HG03196 (cell line): ENCODE results near the gene NINJ2.
"Not testable (repeated sequence)": the region's sequence is repeated elsewhere in the genome, so short reads cannot be mapped to it uniquely, and the experiment has no call there.

Source experiments
- ATAC-seq: cut with Tn5 transposase; IDR thresholded peaks from one replicate; pipeline ENCODE4 v1.9.1; 2021; ENCODE audit not compliant: unreplicated experiment

The NINJ2 gene

GRCh38 chr12:588024-588322 is 75.3 kb downstream of the NINJ2 start:
- no peak for ATAC-seq

- ATAC-seq: no peak
Measured at GRCh38 chr12:587132-588023, 75.9 kb downstream of the NINJ2 start.

DNA sequence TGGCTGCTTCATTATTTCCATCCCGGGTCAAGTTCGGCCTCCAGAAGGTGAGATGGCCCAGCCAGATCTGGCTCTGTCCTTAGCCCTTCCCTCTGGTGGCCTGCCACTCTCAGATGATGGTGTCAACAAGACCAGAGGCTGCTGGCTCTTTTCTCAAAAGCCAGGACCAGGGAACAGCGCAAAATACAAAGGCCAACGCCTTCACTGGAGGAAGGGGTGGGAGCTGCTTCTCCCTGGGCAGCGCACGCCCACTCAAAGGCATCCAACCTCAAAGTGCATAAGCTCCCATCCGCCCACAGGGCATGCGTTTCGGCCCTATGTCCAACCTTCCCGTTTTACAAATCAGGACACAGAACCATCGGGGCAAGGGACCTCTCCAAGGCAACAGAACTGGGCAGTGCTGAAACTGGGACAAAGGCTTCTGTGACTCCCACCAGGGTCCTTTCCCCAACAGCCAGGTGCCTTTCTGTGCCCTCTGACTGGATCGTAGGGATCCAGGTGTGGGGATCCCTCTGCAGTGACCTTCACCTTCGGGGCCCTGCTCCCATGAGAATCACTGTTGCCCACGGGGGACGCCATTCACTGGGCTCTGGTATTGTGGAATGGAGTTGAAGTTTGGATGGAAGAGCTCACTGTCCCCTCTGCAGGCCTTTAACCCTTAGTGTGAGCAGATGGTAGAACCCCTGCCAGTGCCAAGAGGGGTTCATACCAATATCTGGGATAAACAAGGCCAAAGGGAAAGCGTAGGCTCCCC is 76.8 kb downstream of the NINJ2 start:
- ATAC-seq: no peak

DNA sequence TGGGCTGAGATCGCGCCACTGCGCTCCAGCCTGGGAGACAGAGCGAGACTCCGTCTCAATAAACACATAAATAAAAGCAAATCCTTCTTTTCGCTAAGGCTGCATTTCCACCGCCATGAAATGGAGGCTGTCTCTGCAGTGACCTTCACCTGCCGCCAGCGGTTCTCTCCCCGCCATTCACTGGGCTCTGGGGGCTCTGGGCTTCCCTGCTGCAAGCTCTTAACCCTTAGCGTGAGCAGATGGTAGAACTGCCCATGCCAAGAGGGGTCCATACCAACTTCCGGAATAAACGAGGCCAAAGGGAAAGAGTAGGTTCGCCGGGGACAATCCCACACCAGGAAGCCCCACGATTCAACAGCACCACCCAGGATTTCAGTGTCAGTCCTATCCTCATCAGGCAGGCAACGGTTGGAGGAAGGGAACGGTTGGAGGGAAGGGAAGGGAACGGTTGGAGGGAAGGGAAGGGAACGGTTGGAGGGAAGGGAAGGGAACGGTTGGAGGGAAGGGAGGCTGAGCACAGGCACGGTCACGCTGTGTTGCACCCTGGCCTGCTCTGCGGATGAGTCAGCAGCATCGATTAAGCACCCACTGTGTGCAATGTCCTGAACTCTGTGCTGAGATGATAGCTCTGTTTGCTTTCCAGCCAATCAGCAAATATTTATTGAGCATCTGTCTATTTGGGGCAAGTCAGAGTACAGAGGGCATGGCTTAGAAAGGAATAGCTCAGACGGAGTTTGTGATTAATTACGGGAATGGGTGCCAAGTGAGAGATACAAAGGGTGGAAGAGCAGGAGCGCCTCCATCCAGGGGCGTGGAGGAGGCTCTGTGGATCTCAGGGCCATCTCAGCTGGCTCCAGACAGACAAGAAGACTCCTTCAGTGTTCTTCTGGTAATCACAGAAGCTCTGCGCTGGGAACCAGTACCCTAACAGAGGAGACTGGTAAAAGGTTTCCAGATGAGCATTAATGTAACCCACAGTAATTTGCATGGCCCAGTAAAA is 77.9 kb downstream of the NINJ2 start:
- no peak for ATAC-seq

DNA sequence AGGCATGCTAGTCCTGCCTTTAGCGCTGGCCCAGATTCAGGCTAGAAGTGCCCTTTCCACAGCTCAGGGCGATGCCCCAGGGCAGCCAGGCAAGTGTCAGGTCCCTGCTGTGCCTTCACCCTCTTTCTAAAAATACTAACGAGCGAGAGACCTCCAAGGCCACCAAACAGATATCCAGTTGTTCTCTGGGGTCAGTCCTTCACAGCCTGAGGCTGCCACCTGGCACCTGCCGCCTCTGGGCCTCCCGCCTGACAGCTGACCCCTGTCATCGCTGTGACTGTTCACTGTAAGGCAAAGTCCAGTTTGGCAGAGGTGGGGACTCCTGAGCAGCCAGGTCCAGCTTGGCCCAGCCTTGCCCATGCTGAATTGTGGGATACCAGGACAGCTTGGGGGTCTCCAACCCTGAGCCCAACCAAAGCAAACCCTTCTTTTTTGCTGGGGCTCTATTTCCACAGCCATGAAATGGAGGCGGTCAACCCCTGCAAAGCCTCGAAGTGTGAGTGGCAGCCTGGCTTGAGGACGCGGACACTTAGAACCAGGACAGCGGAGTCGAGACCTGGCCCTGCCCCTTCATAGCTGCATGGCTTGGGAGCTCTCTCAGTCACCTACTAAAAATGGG is 79.9 kb downstream of the NINJ2 start:
- no peak for ATAC-seq

DNA sequence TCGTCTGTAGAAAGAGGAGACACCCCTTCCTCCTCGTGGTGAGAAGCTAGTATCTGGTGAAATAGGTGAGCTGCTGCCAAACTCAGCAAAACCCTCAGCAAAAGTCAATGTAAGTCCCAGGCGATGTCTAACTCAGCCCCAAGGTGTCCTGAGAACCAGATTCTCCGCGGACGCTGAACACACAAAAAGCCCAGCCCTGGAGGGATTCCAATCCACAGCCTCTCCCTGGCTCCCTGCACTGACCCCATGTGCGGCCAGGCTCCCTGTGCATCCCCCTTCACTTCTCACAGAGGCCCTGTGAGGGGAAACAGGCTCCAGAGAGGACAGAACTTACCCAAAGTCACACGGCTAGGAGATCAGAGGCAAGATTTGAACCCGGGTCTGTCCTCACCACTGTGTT is 81.5 kb downstream of the NINJ2 start:
- no peak for ATAC-seq

DNA sequence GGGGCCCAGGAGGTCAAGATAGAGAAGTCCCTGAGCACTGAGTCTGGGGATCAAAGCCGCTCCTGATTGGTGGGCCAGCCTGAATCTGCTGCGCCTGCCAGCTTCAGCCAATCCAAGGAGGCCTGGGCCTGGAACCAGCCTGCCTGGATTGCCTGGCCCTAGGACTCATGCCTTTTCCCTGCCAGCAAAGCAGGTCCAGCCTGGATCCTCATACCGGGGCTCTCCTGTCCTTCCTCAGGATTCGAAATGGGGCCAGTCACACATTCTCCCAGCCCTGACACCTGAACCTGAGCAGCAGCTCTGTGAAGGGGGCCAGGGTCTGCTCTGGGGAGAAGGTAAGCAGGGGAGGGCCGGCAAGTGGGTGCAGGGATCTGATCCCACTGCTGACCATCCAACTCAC is 81.9 kb downstream of the NINJ2 start:
- ATAC-seq: no peak

GRCh38 chr12:580813-581212 is 82.4 kb downstream of the NINJ2 start:
- ATAC-seq: no peak

GRCh38 chr12:579420-580110 is 83.7 kb downstream of the NINJ2 start:
- no peak for ATAC-seq

DNA sequence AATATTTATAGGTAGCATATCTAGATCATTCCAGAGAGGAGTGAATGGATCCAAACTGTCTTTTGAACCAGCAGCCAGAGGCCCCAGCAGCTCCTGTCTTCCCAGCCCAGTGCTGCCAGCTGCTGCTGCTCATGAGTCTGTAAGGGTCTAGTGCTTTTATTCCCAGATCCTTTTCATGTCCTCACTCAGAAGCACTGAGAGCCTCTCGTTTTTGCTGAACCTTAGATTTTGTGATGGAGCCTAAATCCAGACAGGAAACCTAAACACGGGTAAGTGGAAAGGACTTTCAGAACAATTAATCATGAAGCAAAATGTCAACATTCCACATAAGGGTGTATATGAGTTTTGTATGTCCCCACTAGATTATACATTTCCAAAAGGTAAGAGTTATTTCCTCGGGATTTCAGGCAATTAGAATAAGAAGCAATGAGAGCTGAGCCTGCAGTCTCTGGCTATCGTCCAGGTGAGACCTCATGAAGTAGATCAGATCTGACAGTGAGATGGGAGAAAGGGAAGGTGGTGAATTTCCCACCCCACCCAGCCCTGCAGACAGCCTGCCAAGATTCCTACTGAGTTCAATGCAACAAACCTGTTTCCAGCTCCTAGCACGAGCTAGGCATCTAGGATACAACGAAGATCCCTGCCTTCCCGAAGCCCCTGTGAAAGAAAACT is 84.4 kb downstream of the NINJ2 start:
- no peak for ATAC-seq

- not testable (repeated sequence) for ATAC-seq
Measured at GRCh38 chr12:577994-578747, 85.1 kb downstream of the NINJ2 start.

GRCh38 chr12:576615-577110 is 86.6 kb downstream of the NINJ2 start:
- ATAC-seq: no peak

GRCh38 chr12:575948-576614 is 87.2 kb downstream of the NINJ2 start:
- ATAC-seq: peak; percentile 82

DNA sequence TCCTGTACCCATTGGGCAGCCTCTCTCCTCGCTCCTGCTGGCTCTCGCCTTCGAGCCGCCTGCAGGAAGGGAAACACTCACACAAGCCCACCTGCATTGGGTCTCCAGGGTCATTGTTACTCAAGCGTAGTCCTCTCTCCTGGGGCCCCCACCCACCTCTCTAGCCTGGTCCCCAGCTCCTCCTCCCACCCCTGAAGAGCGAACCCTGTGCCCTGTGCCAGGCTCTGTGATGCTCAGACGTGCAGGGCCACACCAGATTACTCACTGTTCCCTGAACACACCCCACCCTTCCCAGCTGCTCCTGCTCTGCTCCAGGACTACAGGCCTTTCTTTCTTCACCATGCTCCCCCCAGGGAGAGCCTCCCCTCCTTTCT is 88.1 kb downstream of the NINJ2 start:
- no peak for ATAC-seq

DNA sequence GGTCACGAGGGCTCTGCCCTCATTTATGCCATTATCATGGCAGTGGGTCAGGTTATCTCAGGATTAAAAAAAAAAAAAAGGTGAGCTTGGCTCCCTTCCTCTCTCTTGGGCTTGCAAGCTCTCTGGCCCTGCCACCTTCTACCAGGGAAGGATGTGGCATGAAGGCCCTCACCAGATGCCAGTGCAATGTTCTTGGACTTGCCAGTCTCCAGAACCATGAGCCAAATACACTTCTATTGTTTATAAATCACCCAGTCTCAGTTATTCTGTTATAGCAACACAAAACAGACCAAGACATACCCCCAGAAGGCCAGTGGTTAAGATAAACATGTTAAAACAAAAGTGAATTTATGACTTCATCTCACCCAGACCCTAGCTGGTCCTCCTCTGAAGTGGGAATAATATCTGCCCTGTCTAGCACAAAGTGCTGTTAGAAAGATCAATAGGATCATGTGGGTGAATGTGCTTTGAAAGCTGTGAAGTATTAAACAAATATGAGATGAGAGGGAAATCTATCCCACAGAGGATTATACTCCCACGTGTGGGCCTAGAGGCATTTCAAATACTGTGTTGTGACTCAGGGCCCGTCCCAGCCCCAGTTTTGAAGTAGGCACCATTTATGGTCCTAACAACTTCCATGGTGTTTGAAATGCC is 88.6 kb downstream of the NINJ2 start:
- ATAC-seq: no peak

- ATAC-seq: no peak
Measured at GRCh38 chr12:573232-573631, 90.0 kb downstream of the NINJ2 start.

DNA sequence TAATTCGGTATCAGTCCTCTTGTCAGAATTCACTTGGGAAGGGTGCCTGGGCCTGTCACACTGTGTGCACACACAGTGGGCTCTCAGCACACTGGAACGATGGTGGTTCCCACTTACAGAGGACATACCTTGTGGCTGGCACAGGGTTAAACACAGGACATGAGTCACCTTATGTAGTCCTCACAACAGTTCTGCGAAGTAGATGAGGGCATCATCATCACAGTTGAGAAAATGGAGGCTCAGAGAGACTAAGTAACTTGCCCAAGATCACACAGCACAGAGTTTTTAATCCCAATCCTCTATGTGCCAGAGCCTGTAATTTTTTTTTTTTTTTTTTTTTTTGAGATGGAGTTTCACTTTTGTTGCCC is 90.7 kb downstream of the NINJ2 start:
- ATAC-seq: no peak
